ENCODE measurements around the gene NSF.

The NSF gene

GRCh38 chr17:46770439-46770817 lies 180.0 kb downstream of the NSF start:
- H3K4me3 ChIP-seq (ENCODE audit: low read depth, low read length): peak overlapping the region; percentile 37
- in situ Hi-C loops (cut with HindIII; ENCODE audit: low sequenced_read_pairs): no loop called here
- no peak for DNase-seq (ENCODE audit: low read depth)
- TF ChIP-seq CTCF (IDR thresholded peaks at IDR 0.05; ENCODE audit: low read depth, low read length, missing control alignments): no peak

- in situ Hi-C loops (cut with HindIII; ENCODE audit: low sequenced_read_pairs): no loop called here
- peak overlapping the region; percentile 37 for H3K4me3 ChIP-seq (ENCODE audit: low read depth, low read length)
- no peak for TF ChIP-seq CTCF (IDR thresholded peaks at IDR 0.05; ENCODE audit: low read depth, low read length, missing control alignments)
- DNase-seq (ENCODE audit: low read depth): no peak
Measured at GRCh38 chr17:46770818-46771560, 180.5 kb downstream of the NSF start.

- in situ Hi-C loops (cut with HindIII; ENCODE audit: low sequenced_read_pairs): no loop called here
- no peak for TF ChIP-seq CTCF (IDR thresholded peaks at IDR 0.05; ENCODE audit: low read depth, low read length, missing control alignments)
- peak overlapping the region; percentile 47 for H3K4me3 ChIP-seq (ENCODE audit: low read depth, low read length)
- no peak for DNase-seq (ENCODE audit: low read depth)
Measured at GRCh38 chr17:46771561-46772474, 181.3 kb downstream of the NSF start.

- no peak for DNase-seq (ENCODE audit: low read depth)
- TF ChIP-seq CTCF (IDR thresholded peaks at IDR 0.05; ENCODE audit: low read depth, low read length, missing control alignments): no peak
- in situ Hi-C loops (cut with HindIII; ENCODE audit: low sequenced_read_pairs): no loop called here
- peak overlapping the region; percentile 47 for H3K4me3 ChIP-seq (ENCODE audit: low read depth, low read length)
Measured at GRCh38 chr17:46772475-46773220, 182.2 kb downstream of the NSF start.

- no peak for TF ChIP-seq CTCF (IDR thresholded peaks at IDR 0.05; ENCODE audit: low read depth, low read length, missing control alignments)
- in situ Hi-C loops (cut with HindIII; ENCODE audit: low sequenced_read_pairs): no loop called here
- no peak overlapping the region for H3K4me3 ChIP-seq (ENCODE audit: low read depth, low read length)
- no peak for DNase-seq (ENCODE audit: low read depth)
Measured at GRCh38 chr17:46773221-46773605, 182.7 kb downstream of the NSF start.

GRCh38 chr17:46773676-46774075 lies 183.2 kb downstream of the NSF start:
- TF ChIP-seq CTCF (IDR thresholded peaks at IDR 0.05; ENCODE audit: low read depth, low read length, missing control alignments): no peak
- no peak for DNase-seq (ENCODE audit: low read depth)
- H3K4me3 ChIP-seq (ENCODE audit: low read depth, low read length): no peak overlapping the region
- in situ Hi-C loops (cut with HindIII; ENCODE audit: low sequenced_read_pairs): no loop called here

All from astrocyte of the cerebellum (primary cell).